ENCODE measurements around the gene SMAD3. TPM values are rescaled to one million over a fixed set of nuclear protein-coding genes. Genes with fewer than 3 reads are reported as not detected.

Gene SMAD3
- total and polyA plus RNA-seq, 2 experiments from 2014 or later = 30.8 to 34.0 TPM

GRCh38 chr15:67085818-67086636, 20.6 kb downstream of the SMAD3 start:
- Histone ChIP-seq H2AFZ (no peak overlapping the region), H3K9ac (peak overlapping the region; percentile 61), H3K27ac (peak overlapping the region; percentile 68), H3K4me3 (no peak overlapping the region), H3K4me2 (ENCODE audit: unreplicated experiment) (peak overlapping the region; percentile 39), H3F3A (ENCODE audit: insufficient read depth) (peaks cover 59% of the 10 kb centered on the region), H3K36me3 (ENCODE audit: low read depth) (no peaks in the 10 kb centered on the region), H3K9me2 (ENCODE audit: insufficient read depth) (no peaks in the 10 kb centered on the region), H3K79me2 (ENCODE audit: insufficient read depth) (peaks cover 97% of the 10 kb centered on the region), H3K27me3 (replicated peaks; ENCODE audit: insufficient read depth) (no peaks in the 10 kb centered on the region), H3K9me3 (ENCODE audit: low read depth) (no peaks in the 10 kb centered on the region), H3K4me1 (ENCODE audit: insufficient read depth) (peaks cover 70% of the 10 kb centered on the region), H4K20me1 (ENCODE audit: insufficient read depth) (no peaks in the 10 kb centered on the region; the same call in 1 of the 2 replicates)
- peak; percentile 92 for DNase-seq
- WGBS, 2 experiments (ENCODE audit: low coverage in 1 of 2, low lambda C conversion rate in 2 of 2, missing lambda C conversion rate in 2 of 2) = 32 to 40% methylated on average over 3 of the region's 3 CpGs
- TF ChIP-seq EZH2 (IDR thresholded peaks at IDR 0.05; ENCODE audit: insufficient read depth, poor library complexity, severe bottlenecking) = no peak
- TF ChIP-seq EZH2phosphoT487 (IDR thresholded peaks at IDR 0.05; ENCODE audit: insufficient read depth, low read depth) = no peak
- in situ Hi-C loops (cut with MboI) = no loop called here

GRCh38 chr15:67086637-67086914, 21.2 kb downstream of the SMAD3 start:
- Histone ChIP-seq H3K9me3 (ENCODE audit: low read depth) (no peaks in the 10 kb centered on the region), H3K4me2 (ENCODE audit: unreplicated experiment) (peak overlapping the region; percentile 34), H3K4me3 (no peak overlapping the region), H2AFZ (no peak overlapping the region), H3K36me3 (ENCODE audit: low read depth) (no peaks in the 10 kb centered on the region; the same call in 1 of the 2 replicates), H3K9ac (peak overlapping the region; percentile 61; the same call in 1 of the 2 replicates), H4K20me1 (ENCODE audit: insufficient read depth) (no peaks in the 10 kb centered on the region; the same call in 1 of the 2 replicates), H3F3A (ENCODE audit: insufficient read depth) (peaks cover 55% of the 10 kb centered on the region), H3K27ac (peak overlapping the region; percentile 68), H3K4me1 (ENCODE audit: insufficient read depth) (peaks cover 70% of the 10 kb centered on the region), H3K27me3 (replicated peaks; ENCODE audit: insufficient read depth) (no peaks in the 10 kb centered on the region), H3K9me2 (ENCODE audit: insufficient read depth) (no peaks in the 10 kb centered on the region), H3K79me2 (ENCODE audit: insufficient read depth) (peaks cover 98% of the 10 kb centered on the region)
- no peak for TF ChIP-seq EZH2phosphoT487 (IDR thresholded peaks at IDR 0.05; ENCODE audit: insufficient read depth, low read depth)
- TF ChIP-seq EZH2 (IDR thresholded peaks at IDR 0.05; ENCODE audit: insufficient read depth, poor library complexity, severe bottlenecking) = no peak
- DNase-seq = no peak
- 87 to 93% methylated on average over 3 of the region's 3 CpGs for WGBS, 2 experiments (ENCODE audit: low coverage in 1 of 2, low lambda C conversion rate in 2 of 2, missing lambda C conversion rate in 2 of 2)
- in situ Hi-C loops (cut with MboI) = no loop called here

GRCh38 chr15:67087507-67088172, 22.2 kb downstream of the SMAD3 start:
- no peaks in the 10 kb centered on the region for H3K27me3 ChIP-seq (replicated peaks; ENCODE audit: insufficient read depth)
- H3K4me1 ChIP-seq (ENCODE audit: insufficient read depth) = peaks cover 69% of the 10 kb centered on the region
- no peak overlapping the region for H3K27ac ChIP-seq
- no peak overlapping the region for H3K4me3 ChIP-seq
- no peaks in the 10 kb centered on the region for H3K9me2 ChIP-seq (ENCODE audit: insufficient read depth)
- no peak overlapping the region for H3K4me2 ChIP-seq (ENCODE audit: unreplicated experiment)
- no peak overlapping the region for H2AFZ ChIP-seq
- H3K36me3 ChIP-seq (ENCODE audit: low read depth) = no peaks in the 10 kb centered on the region; the same call in 1 of the 2 replicates
- no peaks in the 10 kb centered on the region; the same call in 1 of the 2 replicates for H4K20me1 ChIP-seq (ENCODE audit: insufficient read depth)
- no peak overlapping the region for H3K9ac ChIP-seq
- H3K9me3 ChIP-seq (ENCODE audit: low read depth) = no peaks in the 10 kb centered on the region
- no peak for DNase-seq
- in situ Hi-C loops (cut with MboI) = no loop called here
- peaks cover 45% of the 10 kb centered on the region for H3F3A ChIP-seq (ENCODE audit: insufficient read depth)
- 67 to 78% methylated on average over 6 of the region's 6 CpGs for WGBS, 2 experiments (ENCODE audit: low coverage in 1 of 2, low lambda C conversion rate in 2 of 2, missing lambda C conversion rate in 2 of 2)
- TF ChIP-seq EZH2 (IDR thresholded peaks at IDR 0.05; ENCODE audit: insufficient read depth, poor library complexity, severe bottlenecking) (no peak), EZH2phosphoT487 (IDR thresholded peaks at IDR 0.05; ENCODE audit: insufficient read depth, low read depth) (no peak)
- H3K79me2 ChIP-seq (ENCODE audit: insufficient read depth) = peaks cover 98% of the 10 kb centered on the region

GRCh38 chr15:67089217-67090193, 24.1 kb downstream of the SMAD3 start:
- H2AFZ ChIP-seq = no peak overlapping the region
- H3K4me1 ChIP-seq (ENCODE audit: insufficient read depth) = peaks cover 57% of the 10 kb centered on the region
- H3K4me3 ChIP-seq = no peak overlapping the region
- no peaks in the 10 kb centered on the region for H3K27me3 ChIP-seq (replicated peaks; ENCODE audit: insufficient read depth)
- TF ChIP-seq EZH2phosphoT487 (IDR thresholded peaks at IDR 0.05; ENCODE audit: insufficient read depth, low read depth) = no peak
- no peak overlapping the region for H3K27ac ChIP-seq
- H3F3A ChIP-seq (ENCODE audit: insufficient read depth) = peaks cover 29% of the 10 kb centered on the region
- no peak overlapping the region for H3K4me2 ChIP-seq (ENCODE audit: unreplicated experiment)
- in situ Hi-C loops (cut with MboI) = no loop called here
- no peaks in the 10 kb centered on the region for H3K9me2 ChIP-seq (ENCODE audit: insufficient read depth)
- peak; percentile 76 for DNase-seq
- H3K9me3 ChIP-seq (ENCODE audit: low read depth) = no peaks in the 10 kb centered on the region
- WGBS, 2 experiments (ENCODE audit: low coverage in 1 of 2, low lambda C conversion rate in 2 of 2, missing lambda C conversion rate in 2 of 2) = 72 to 77% methylated on average over 15 of the region's 15 CpGs
- no peak overlapping the region for H3K9ac ChIP-seq
- H4K20me1 ChIP-seq (ENCODE audit: insufficient read depth) = no peaks in the 10 kb centered on the region; the same call in 1 of the 2 replicates
- peaks cover 98% of the 10 kb centered on the region for H3K79me2 ChIP-seq (ENCODE audit: insufficient read depth)
- H3K36me3 ChIP-seq (ENCODE audit: low read depth) = no peaks in the 10 kb centered on the region; the same call in 1 of the 2 replicates
